ENCODE data around the gene CXCR1.

Gene CXCR1

DNA sequence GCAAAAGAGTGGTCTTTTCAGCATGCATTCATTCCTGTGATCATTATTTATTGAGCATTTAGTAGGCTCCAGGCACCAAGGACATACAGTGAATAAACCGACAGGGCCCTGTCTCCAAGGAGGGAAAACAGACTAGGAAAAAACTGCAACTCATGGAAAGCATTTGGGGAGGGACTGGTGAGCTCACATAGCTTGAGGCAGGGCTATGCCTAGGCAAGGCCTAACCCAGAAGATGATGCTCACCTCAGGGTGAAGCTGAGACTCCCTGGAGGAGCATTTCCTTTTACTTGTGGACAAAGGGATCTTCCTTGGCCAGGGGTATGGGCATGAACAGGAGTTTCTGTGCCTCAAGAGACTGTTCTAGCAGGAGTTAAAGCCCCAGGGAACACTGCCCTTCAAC lies 3.9 kb downstream of the CXCR1 start:
- no peaks in the 10 kb centered on the region for H3K9me3 ChIP-seq (ENCODE audit: control insufficient read depth, insufficient read depth, low read depth, low read length)
- H3K9ac ChIP-seq (ENCODE audit: low read length), result no peak overlapping the region
- H3K4me3 ChIP-seq (ENCODE audit: low read depth, low read length), result no peak overlapping the region
- H3K4me1 ChIP-seq (ENCODE audit: control insufficient read depth, insufficient read depth, low read length), result peaks cover 2% of the 10 kb centered on the region; the same call in 1 of the 2 replicates
- H3K27me3 ChIP-seq (ENCODE audit: control insufficient read depth, insufficient read depth, low read length), result peaks cover 6% of the 10 kb centered on the region; the same call in 1 of the 2 replicates
- H3K27ac ChIP-seq (ENCODE audit: low read depth, low read length), result no peak overlapping the region
- H3K36me3 ChIP-seq (ENCODE audit: control insufficient read depth, insufficient read depth, low read length), result no peaks in the 10 kb centered on the region

DNA sequence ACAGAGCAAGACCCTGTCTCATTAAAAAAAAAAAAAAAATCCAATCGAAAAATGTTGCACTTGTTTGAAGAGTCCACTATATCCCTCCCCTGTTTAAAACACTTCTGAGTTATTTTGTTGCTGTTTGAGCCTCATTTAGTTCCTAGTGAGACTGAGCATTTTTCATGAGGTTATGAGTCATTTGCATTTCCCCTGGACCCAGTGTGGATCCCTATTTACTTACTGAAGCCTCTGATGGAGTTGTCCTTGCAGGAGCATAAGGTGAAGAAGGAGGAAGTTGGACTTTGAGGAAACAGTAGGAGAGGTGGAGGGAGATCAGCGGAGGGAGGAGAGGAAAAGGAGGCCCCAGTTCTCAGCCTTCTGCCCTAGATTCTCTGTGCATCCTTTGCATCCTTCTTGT lies 5.1 kb downstream of the CXCR1 start:
- no peak overlapping the region for H3K27ac ChIP-seq (ENCODE audit: low read depth, low read length)
- H3K9ac ChIP-seq (ENCODE audit: low read length), result no peak overlapping the region
- H3K27me3 ChIP-seq (ENCODE audit: control insufficient read depth, insufficient read depth, low read length), result peaks cover 6% of the 10 kb centered on the region; the same call in 1 of the 2 replicates
- no peak overlapping the region for H3K4me3 ChIP-seq (ENCODE audit: low read depth, low read length)
- no peaks in the 10 kb centered on the region for H3K9me3 ChIP-seq (ENCODE audit: control insufficient read depth, insufficient read depth, low read depth, low read length)
- H3K4me1 ChIP-seq (ENCODE audit: control insufficient read depth, insufficient read depth, low read length), result no peaks in the 10 kb centered on the region
- no peaks in the 10 kb centered on the region for H3K36me3 ChIP-seq (ENCODE audit: control insufficient read depth, insufficient read depth, low read length)

DNA sequence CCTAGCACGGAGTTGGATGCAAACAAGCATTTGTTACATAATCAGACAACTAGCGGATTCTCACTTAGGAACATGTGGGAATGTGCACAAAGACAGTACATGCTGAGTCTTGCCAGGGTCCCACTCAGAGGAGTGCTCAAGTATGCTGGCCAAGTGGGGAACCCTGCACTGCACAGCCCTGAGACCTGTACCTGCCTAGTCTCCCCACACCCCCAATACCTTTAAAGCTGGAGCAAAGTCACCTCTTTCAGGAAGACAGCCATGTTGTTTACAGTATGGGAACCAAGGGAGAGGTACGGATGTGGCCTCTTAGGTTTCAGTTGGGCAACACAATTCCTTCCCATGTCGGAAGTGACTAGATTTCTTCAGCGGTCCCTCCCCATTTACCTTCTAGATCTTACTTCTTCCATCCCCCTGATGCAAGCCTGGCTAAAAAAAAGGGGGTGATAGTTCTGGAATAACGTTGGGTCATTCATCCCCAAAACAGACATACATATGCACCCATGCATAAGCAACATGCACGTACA lies 10.7 kb downstream of the CXCR1 start:
- H3K27me3 ChIP-seq (ENCODE audit: control insufficient read depth, insufficient read depth, low read length), result no peaks in the 10 kb centered on the region
- H3K9me3 ChIP-seq (ENCODE audit: control insufficient read depth, insufficient read depth, low read depth, low read length), result no peaks in the 10 kb centered on the region
- no peak overlapping the region for H3K4me3 ChIP-seq (ENCODE audit: low read depth, low read length)
- no peaks in the 10 kb centered on the region for H3K36me3 ChIP-seq (ENCODE audit: control insufficient read depth, insufficient read depth, low read length)
- no peak overlapping the region for H3K27ac ChIP-seq (ENCODE audit: low read depth, low read length)
- no peaks in the 10 kb centered on the region for H3K4me1 ChIP-seq (ENCODE audit: control insufficient read depth, insufficient read depth, low read length)
- H3K9ac ChIP-seq (ENCODE audit: low read length), result no peak overlapping the region

DNA sequence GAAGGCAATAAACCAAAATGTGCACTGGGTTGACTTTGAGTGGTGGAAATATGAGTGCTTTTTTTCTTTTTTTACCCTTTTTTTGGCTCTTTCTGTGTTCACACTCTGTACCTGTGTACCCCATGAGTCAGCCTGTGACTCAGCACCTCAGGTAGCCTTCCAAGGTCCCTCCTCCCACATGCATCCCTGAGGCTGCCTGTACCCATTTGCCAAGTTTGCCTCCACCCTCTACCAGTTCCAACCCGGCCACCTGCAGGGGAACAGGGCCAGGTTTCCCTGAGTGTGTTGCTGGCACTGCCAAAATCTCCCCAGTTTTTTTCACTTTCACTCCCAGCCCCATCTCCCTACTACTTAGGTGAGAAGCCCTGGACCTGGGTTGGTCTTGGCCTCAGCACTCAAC lies 14.0 kb downstream of the CXCR1 start:
- H3K9ac ChIP-seq (ENCODE audit: low read length), result no peak overlapping the region
- H3K4me3 ChIP-seq (ENCODE audit: low read depth, low read length), result no peak overlapping the region
- H3K27me3 ChIP-seq (ENCODE audit: control insufficient read depth, insufficient read depth, low read length), result peaks cover 3% of the 10 kb centered on the region; the same call in 1 of the 2 replicates
- no peaks in the 10 kb centered on the region for H3K4me1 ChIP-seq (ENCODE audit: control insufficient read depth, insufficient read depth, low read length)
- no peak overlapping the region for H3K27ac ChIP-seq (ENCODE audit: low read depth, low read length)
- H3K9me3 ChIP-seq (ENCODE audit: control insufficient read depth, insufficient read depth, low read depth, low read length), result no peaks in the 10 kb centered on the region
- H3K36me3 ChIP-seq (ENCODE audit: control insufficient read depth, insufficient read depth, low read length), result no peaks in the 10 kb centered on the region

DNA sequence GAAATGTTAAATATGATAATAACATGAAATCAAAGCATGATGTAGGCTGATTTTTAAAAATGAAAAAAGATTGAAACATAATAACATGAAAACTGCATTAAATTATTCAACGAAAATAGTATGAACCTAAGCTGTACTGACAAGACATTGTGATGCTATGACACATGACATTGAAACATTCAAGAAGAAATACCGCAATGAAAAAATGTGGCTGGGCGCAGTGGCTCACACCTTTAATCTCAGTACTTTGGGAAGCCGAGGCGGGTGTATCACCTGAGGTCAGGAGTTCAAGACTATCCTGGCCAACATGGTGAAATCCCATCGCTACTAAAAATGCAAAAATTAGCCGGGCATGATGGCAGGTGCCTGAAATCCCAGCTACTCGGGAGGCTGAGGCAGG lies 14.6 kb downstream of the CXCR1 start:
- Histone ChIP-seq H3K9me3 (ENCODE audit: control insufficient read depth, insufficient read depth, low read depth, low read length) (no peaks in the 10 kb centered on the region), H3K27me3 (ENCODE audit: control insufficient read depth, insufficient read depth, low read length) (peaks cover 3% of the 10 kb centered on the region; the same call in 1 of the 2 replicates), H3K4me1 (ENCODE audit: control insufficient read depth, insufficient read depth, low read length) (no peaks in the 10 kb centered on the region), H3K4me3 (ENCODE audit: low read depth, low read length) (no peak overlapping the region), H3K27ac (ENCODE audit: low read depth, low read length) (no peak overlapping the region), H3K9ac (ENCODE audit: low read length) (no peak overlapping the region), H3K36me3 (ENCODE audit: control insufficient read depth, insufficient read depth, low read length) (no peaks in the 10 kb centered on the region)

DNA sequence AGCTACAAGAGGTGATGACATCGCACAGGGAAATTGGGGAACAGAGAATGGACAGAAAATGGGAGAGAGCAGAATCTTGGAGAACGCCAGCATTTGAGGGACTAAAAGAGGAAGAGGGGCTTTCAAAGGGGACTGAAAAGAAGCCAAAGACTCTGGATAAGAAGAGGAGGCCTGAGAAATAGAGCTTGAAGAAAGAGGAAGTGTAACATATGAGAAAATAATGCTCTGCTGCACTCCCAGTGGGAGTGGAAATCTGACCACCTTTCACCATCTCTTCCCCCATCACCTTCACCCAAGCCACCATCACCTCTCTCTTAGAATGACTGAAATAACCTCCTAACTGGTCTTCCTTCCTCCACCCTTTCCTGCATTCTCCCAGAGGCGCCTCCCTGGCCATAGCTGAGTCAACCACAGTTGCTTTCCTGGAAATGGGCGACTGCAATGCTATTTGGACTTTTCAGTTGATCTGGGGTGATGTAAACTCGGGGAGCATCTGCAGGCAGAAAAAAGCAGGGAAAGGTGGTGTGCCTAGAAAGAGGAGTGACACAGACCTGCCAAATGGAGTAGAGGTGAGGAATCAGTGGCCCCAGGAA lies 16.8 kb downstream of the CXCR1 start:
- Histone ChIP-seq H3K4me3 (ENCODE audit: low read depth, low read length) (no peak overlapping the region), H3K27me3 (ENCODE audit: control insufficient read depth, insufficient read depth, low read length) (peaks cover 3% of the 10 kb centered on the region; the same call in 1 of the 2 replicates), H3K4me1 (ENCODE audit: control insufficient read depth, insufficient read depth, low read length) (no peaks in the 10 kb centered on the region), H3K9me3 (ENCODE audit: control insufficient read depth, insufficient read depth, low read depth, low read length) (peaks cover 5% of the 10 kb centered on the region), H3K27ac (ENCODE audit: low read depth, low read length) (no peak overlapping the region), H3K36me3 (ENCODE audit: control insufficient read depth, insufficient read depth, low read length) (no peaks in the 10 kb centered on the region), H3K9ac (ENCODE audit: low read length) (no peak overlapping the region)

DNA sequence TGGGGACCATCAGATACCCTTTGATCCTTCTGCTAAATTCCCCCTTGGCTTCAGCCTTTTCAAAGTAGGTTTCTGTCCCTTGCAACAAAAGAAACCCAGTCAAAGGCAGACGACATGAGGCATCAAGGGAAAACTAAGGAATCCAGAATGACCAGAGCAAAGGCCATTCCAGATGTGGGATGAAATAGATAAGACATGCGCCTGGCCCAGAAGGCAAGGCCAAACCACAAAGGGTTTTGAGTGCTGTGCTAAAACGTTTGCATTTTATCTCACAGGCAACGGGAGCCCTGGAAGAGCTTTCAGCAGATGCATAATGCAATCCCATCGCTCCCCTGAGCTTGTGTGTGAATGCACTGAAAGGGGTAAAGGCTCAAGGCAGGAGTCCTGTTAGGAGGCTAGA lies 17.7 kb downstream of the CXCR1 start:
- no peak overlapping the region for H3K27ac ChIP-seq (ENCODE audit: low read depth, low read length)
- H3K9ac ChIP-seq (ENCODE audit: low read length), result no peak overlapping the region
- H3K27me3 ChIP-seq (ENCODE audit: control insufficient read depth, insufficient read depth, low read length), result peaks cover 3% of the 10 kb centered on the region; the same call in 1 of the 2 replicates
- H3K4me1 ChIP-seq (ENCODE audit: control insufficient read depth, insufficient read depth, low read length), result no peaks in the 10 kb centered on the region
- no peaks in the 10 kb centered on the region for H3K36me3 ChIP-seq (ENCODE audit: control insufficient read depth, insufficient read depth, low read length)
- H3K4me3 ChIP-seq (ENCODE audit: low read depth, low read length), result no peak overlapping the region
- H3K9me3 ChIP-seq (ENCODE audit: control insufficient read depth, insufficient read depth, low read depth, low read length), result peaks cover 8% of the 10 kb centered on the region

DNA sequence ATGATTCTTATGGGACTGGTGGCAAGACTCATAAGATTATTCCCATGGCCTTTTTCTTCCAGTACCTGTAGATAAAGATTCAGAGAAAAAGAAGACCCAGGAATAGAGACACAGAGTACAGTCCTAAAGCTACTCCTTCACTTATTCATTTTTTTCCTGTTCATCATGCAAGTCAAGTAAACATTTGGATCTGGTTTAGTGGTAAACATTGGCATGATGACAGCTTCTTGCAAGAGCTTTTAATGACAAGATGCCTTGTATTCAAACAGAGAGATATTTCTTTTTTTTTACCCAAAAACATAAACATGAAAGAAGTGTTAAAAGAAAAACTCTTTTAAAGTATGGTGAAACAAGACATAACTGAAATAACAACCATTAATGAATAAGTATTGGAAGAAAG lies 20.7 kb downstream of the CXCR1 start:
- Histone ChIP-seq H3K36me3 (ENCODE audit: control insufficient read depth, insufficient read depth, low read length) (no peaks in the 10 kb centered on the region), H3K27ac (ENCODE audit: low read depth, low read length) (no peak overlapping the region), H3K9me3 (ENCODE audit: control insufficient read depth, insufficient read depth, low read depth, low read length) (peaks cover 8% of the 10 kb centered on the region), H3K4me1 (ENCODE audit: control insufficient read depth, insufficient read depth, low read length) (no peaks in the 10 kb centered on the region), H3K27me3 (ENCODE audit: control insufficient read depth, insufficient read depth, low read length) (peaks cover 3% of the 10 kb centered on the region; the same call in 1 of the 2 replicates), H3K9ac (ENCODE audit: low read length) (no peak overlapping the region), H3K4me3 (ENCODE audit: low read depth, low read length) (no peak overlapping the region)

DNA sequence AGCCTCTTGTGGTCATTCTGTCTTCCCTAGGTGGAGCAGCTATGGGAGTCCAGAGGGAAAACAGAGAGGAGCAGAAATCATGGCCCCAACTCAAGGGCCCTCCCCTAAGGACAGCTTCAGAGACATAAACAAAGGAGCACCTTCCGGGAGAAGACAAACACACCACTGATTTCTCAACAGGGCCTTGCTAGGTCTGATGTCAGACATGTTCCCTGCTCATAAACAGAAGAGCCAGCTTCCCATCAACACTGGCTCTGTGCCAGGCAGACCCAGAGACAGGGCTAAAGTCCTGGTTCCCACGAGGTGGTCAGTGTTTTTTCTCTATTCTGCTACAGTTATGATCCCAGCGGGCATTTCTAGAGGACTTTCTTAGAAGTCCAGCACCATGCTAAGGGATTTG lies 21.6 kb downstream of the CXCR1 start:
- Histone ChIP-seq H3K4me1 (ENCODE audit: control insufficient read depth, insufficient read depth, low read length) (no peaks in the 10 kb centered on the region), H3K36me3 (ENCODE audit: control insufficient read depth, insufficient read depth, low read length) (no peaks in the 10 kb centered on the region), H3K27ac (ENCODE audit: low read depth, low read length) (no peak overlapping the region), H3K4me3 (ENCODE audit: low read depth, low read length) (no peak overlapping the region), H3K9ac (ENCODE audit: low read length) (no peak overlapping the region), H3K27me3 (ENCODE audit: control insufficient read depth, insufficient read depth, low read length) (peaks cover under 1% of the 10 kb centered on the region; the same call in 1 of the 2 replicates), H3K9me3 (ENCODE audit: control insufficient read depth, insufficient read depth, low read depth, low read length) (peaks cover 8% of the 10 kb centered on the region)

DNA sequence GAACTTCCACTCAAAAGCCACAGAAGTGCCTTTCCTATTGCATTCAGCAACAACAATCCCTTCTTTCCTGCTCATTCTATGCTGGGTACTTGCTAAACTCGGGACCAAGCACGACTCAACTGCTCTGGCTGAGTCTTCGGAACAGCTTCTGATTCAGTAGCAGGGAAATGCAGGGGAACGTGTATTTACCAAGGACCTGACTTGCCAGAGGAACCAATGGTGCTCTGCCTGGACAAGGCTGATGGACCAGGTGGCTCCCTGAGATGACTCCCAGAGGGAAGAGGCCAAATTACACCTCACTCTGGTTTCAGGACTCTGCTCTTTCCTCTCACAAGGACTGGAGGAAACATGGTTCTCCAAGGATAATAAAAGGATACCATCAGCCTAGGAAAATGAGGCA lies 28.7 kb downstream of the CXCR1 start:
- H3K9me3 ChIP-seq (ENCODE audit: control insufficient read depth, insufficient read depth, low read depth, low read length), result no peaks in the 10 kb centered on the region
- H3K9ac ChIP-seq (ENCODE audit: low read length), result no peak overlapping the region
- H3K4me3 ChIP-seq (ENCODE audit: low read depth, low read length), result no peak overlapping the region
- H3K27me3 ChIP-seq (ENCODE audit: control insufficient read depth, insufficient read depth, low read length), result peaks cover 4% of the 10 kb centered on the region; the same call in 1 of the 2 replicates
- H3K36me3 ChIP-seq (ENCODE audit: control insufficient read depth, insufficient read depth, low read length), result no peaks in the 10 kb centered on the region
- no peaks in the 10 kb centered on the region for H3K4me1 ChIP-seq (ENCODE audit: control insufficient read depth, insufficient read depth, low read length)
- H3K27ac ChIP-seq (ENCODE audit: low read depth, low read length), result no peak overlapping the region

DNA sequence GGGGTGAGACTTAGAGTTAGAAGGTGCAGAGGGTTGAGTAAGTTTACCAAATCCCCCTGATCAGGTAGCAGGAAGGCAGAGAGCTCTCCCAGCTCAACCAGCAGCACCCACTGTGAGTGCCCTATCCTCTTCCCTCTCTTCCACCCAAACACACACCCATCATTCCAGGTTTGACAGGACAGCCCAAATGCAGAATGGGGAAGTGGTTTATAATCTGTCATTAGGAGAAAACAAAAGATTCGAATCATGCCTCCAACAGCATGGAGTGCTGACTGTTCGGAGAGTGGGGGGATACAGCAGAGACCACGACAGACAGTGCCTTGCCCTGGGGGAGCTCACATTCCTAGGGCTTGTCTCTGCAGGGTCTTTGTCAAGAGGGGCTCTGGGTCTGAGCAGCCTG lies 29.2 kb downstream of the CXCR1 start:
- no peak overlapping the region for H3K9ac ChIP-seq (ENCODE audit: low read length)
- no peaks in the 10 kb centered on the region for H3K9me3 ChIP-seq (ENCODE audit: control insufficient read depth, insufficient read depth, low read depth, low read length)
- H3K27me3 ChIP-seq (ENCODE audit: control insufficient read depth, insufficient read depth, low read length), result peaks cover 4% of the 10 kb centered on the region; the same call in 1 of the 2 replicates
- H3K4me3 ChIP-seq (ENCODE audit: low read depth, low read length), result no peak overlapping the region
- no peaks in the 10 kb centered on the region for H3K36me3 ChIP-seq (ENCODE audit: control insufficient read depth, insufficient read depth, low read length)
- H3K4me1 ChIP-seq (ENCODE audit: control insufficient read depth, insufficient read depth, low read length), result no peaks in the 10 kb centered on the region
- H3K27ac ChIP-seq (ENCODE audit: low read depth, low read length), result no peak overlapping the region

Data from HUES6 (cell line).